HEK293T (cell line): ENCODE data around the gene MS4A1.

Experiments
- ARNT ChIP-seq: fragments of 450-650 bp; IDR thresholded peaks from 2 replicates; pipeline ENCODE4 v1.6.1; 2017; ENCODE audit warnings: mild to moderate bottlenecking
- BHLHE40 ChIP-seq: fragments of 450-650 bp; IDR thresholded peaks from 2 replicates; pipeline ENCODE4 v1.6.1; 2016; ENCODE audit warnings: mild to moderate bottlenecking, moderate library complexity, borderline replicate concordance
- ELF4 ChIP-seq: fragments of 450-650 bp; IDR thresholded peaks from 2 replicates; pipeline ENCODE4 v1.6.1; 2017; ENCODE audit warnings: antibody characterized with exemption
- FOXA1 ChIP-seq: fragments of 450-650 bp; IDR thresholded peaks from 2 replicates; pipeline ENCODE4 v1.6.1; 2016; ENCODE audit warnings: mild to moderate bottlenecking
- FOXK2 ChIP-seq: fragments of 450-650 bp; IDR thresholded peaks from 2 replicates; pipeline ENCODE4 v1.6.1; 2016; ENCODE audit warnings: mild to moderate bottlenecking
- HDGF ChIP-seq: fragments of 450-650 bp; IDR thresholded peaks from 2 replicates; pipeline ENCODE4 v1.6.1; 2017; ENCODE audit warnings: antibody characterized with exemption, borderline replicate concordance
- LEF1 ChIP-seq: fragments of 450-650 bp; IDR thresholded peaks from 2 replicates; pipeline ENCODE4 v1.6.1; 2017; ENCODE audit warnings: mild to moderate bottlenecking, borderline replicate concordance
- PKNOX1 ChIP-seq: fragments of 450-650 bp; IDR thresholded peaks from 2 replicates; pipeline ENCODE4 v1.6.1; 2016
- SP1 ChIP-seq: fragments of 450-650 bp; IDR thresholded peaks from 2 replicates; pipeline ENCODE4 v1.6.1; 2017
- TARDBP ChIP-seq: fragments of 450-650 bp; IDR thresholded peaks from 2 replicates; pipeline ENCODE4 v1.6.1; 2016

GRCh38 chr11:60447846-60448245, 7.8 kb upstream of the MS4A1 start:
- TF ChIP-seq ARNT: no peak
- no peak for TF ChIP-seq LEF1
- no peak for TF ChIP-seq BHLHE40
- TF ChIP-seq SP1: no peak
- no peak for TF ChIP-seq ELF4
- TF ChIP-seq FOXK2: no peak
- no peak for TF ChIP-seq FOXA1
- TF ChIP-seq HDGF: no peak
- TF ChIP-seq TARDBP: no peak
- TF ChIP-seq PKNOX1: no peak
